IMR-90 (cell line): Measurements from ENCODE around the gene PPP3CA. TPM values are rescaled to one million over a fixed set of nuclear protein-coding genes. Genes with fewer than 3 reads are reported as not detected.

Experiments
- ATAC-seq: fragments of 200-7000 bp; cut with Tn5 transposase; 2 replicates; pipeline ENCODE4 v1.9.1; 2020; ENCODE audit warnings: low read depth, mild to moderate bottlenecking, moderate library complexity
- BruUV-seq: library from RNA; stranded (reverse); fragments of 400-500 nt; replicated peaks from 2 replicates; lab custom pipeline; 2021; lab: Mats Ljungman, UMichigan
- CTCF ChIA-PET: fragments of 300-600 bp; formaldehyde crosslinking; extraction: SDS; loops from one replicate; lab custom pipeline; 2021; ENCODE audit warnings: antibody characterized with exemption; lab: Yijun Ruan, JAX
- POLR2A ChIA-PET: fragments of 300-600 bp; sonication (Branson Sonifier 250); formaldehyde crosslinking; loops from one replicate; lab custom pipeline; 2022; ENCODE audit warnings: antibody characterized with exemption; ENCODE audit not compliant: unreplicated experiment; lab: Charles Lee
- DNase-seq: peaks from one replicate; pipeline ENCODE4 v3.0.0; 2013
- H2AFZ ChIP-seq: replicated peaks from 2 replicates; pipeline ENCODE3; 2013; ENCODE audit warnings: low read length, mild to moderate bottlenecking; ENCODE audit not compliant: poor library complexity
- H2AK5ac ChIP-seq: 2 replicates; pipeline ENCODE4 v1.6.1; 2013; ENCODE audit warnings: low read depth, low read length, inconsistent platforms
- H2AK9ac ChIP-seq: replicated peaks from 2 replicates; pipeline ENCODE3; 2013; ENCODE audit warnings: mild to moderate bottlenecking, low read depth, low read length, moderate library complexity; ENCODE audit not compliant: poor library complexity
- H2BK120ac ChIP-seq: 2 replicates; pipeline ENCODE4 v1.6.1; 2013; ENCODE audit warnings: low read depth, low read length, inconsistent platforms
- H2BK15ac ChIP-seq: 3 replicates; pipeline ENCODE4 v1.6.1; 2013; ENCODE audit warnings: low read depth, low read length, inconsistent platforms
- H2BK20ac ChIP-seq: 2 replicates; pipeline ENCODE4 v1.6.1; 2013; ENCODE audit warnings: low read depth, mild to moderate bottlenecking, inconsistent platforms, low read length, moderate library complexity
- H2BK5ac ChIP-seq: 2 replicates; pipeline ENCODE4 v1.6.1; 2013; ENCODE audit warnings: mild to moderate bottlenecking, low read depth, low read length, inconsistent platforms; ENCODE audit not compliant: poor library complexity, severe bottlenecking
- H3K14ac ChIP-seq: replicated peaks from 2 replicates; pipeline ENCODE4 v1.6.1; 2013; ENCODE audit warnings: low read depth, low read length, inconsistent platforms
- H3K18ac ChIP-seq: 2 replicates; pipeline ENCODE4 v1.6.1; 2013; ENCODE audit warnings: low read depth, low read length, control low read depth
- H3K23ac ChIP-seq: 2 replicates; pipeline ENCODE4 v1.6.1; 2013; ENCODE audit warnings: low read depth, low read length, inconsistent platforms
- H3K27ac ChIP-seq: 2 replicates; pipeline ENCODE4 v1.5.1; 2013; ENCODE audit warnings: mild to moderate bottlenecking, control low read depth, low read length; ENCODE audit not compliant: insufficient read depth
- H3K27me3 ChIP-seq: 2 replicates; pipeline ENCODE4 v1.6.1; 2013; ENCODE audit warnings: low read length; ENCODE audit not compliant: control insufficient read depth, insufficient read depth
- H3K36me3 ChIP-seq: 2 replicates; pipeline ENCODE4 v1.6.1; 2013; ENCODE audit warnings: low read length, mixed read lengths; ENCODE audit not compliant: control insufficient read depth, insufficient read depth
- H3K4ac ChIP-seq: 2 replicates; pipeline ENCODE4 v1.6.1; 2013; ENCODE audit warnings: low read depth, low read length, inconsistent platforms
- H3K4me1 ChIP-seq: 2 replicates; pipeline ENCODE4 v1.6.1; 2013; ENCODE audit warnings: low read length, mixed read lengths; ENCODE audit not compliant: control insufficient read depth, insufficient read depth
- H3K4me2 ChIP-seq: 2 replicates; pipeline ENCODE4 v1.6.1; 2013; ENCODE audit warnings: low read depth, mild to moderate bottlenecking, control low read depth, low read length, moderate library complexity
- H3K4me3 ChIP-seq: 2 replicates; pipeline ENCODE4 v1.5.1; 2013; ENCODE audit warnings: low read depth, mild to moderate bottlenecking, control low read depth, low read length, moderate library complexity; ENCODE audit not compliant: insufficient read depth
- H3K56ac ChIP-seq: 2 replicates; pipeline ENCODE4 v1.6.1; 2013; ENCODE audit warnings: low read length, inconsistent platforms; ENCODE audit not compliant: insufficient read depth; ENCODE audit errors: extremely low read depth
- H3K79me1 ChIP-seq, 2 experiments: 2 replicates each; pipeline ENCODE4 v1.6.1; 2013; ENCODE audit warnings: low read length in 2 of 2, inconsistent platforms in 1 of 2, low read depth in 1 of 2
- H3K9ac ChIP-seq: 2 replicates; pipeline ENCODE4 v1.6.1; 2013; ENCODE audit warnings: low read depth, low read length, control low read depth
- H3K9me1 ChIP-seq: 2 replicates; pipeline ENCODE4 v1.6.1; 2013; ENCODE audit warnings: low read length, inconsistent platforms; ENCODE audit not compliant: insufficient read depth
- H3K9me3 ChIP-seq: 2 replicates; pipeline ENCODE4 v1.6.1; 2013; ENCODE audit warnings: low read length; ENCODE audit not compliant: control insufficient read depth, insufficient read depth
- H4K20me1 ChIP-seq: 2 replicates; pipeline ENCODE4 v1.6.1; 2013; ENCODE audit warnings: low read length, inconsistent platforms; ENCODE audit not compliant: insufficient read depth
- H4K5ac ChIP-seq: 2 replicates; pipeline ENCODE4 v1.6.1; 2013; ENCODE audit warnings: mild to moderate bottlenecking, low read depth, low read length, control low read depth
- H4K8ac ChIP-seq, 2 experiments: 2 replicates each; pipeline ENCODE4 v1.6.1; 2013; ENCODE audit warnings: low read depth in 2 of 2, low read length in 2 of 2, control low read depth in 1 of 2, inconsistent platforms in 1 of 2
- H4K91ac ChIP-seq: 2 replicates; pipeline ENCODE4 v1.6.1; 2013; ENCODE audit warnings: low read depth, low read length, inconsistent platforms; ENCODE audit not compliant: insufficient read depth
- BHLHE40 ChIP-seq: fragments of 150-350 bp; IDR thresholded peaks from 2 replicates; pipeline ENCODE4 v1.6.1; 2016; ENCODE audit warnings: mild to moderate bottlenecking, low read depth, low read length
- CEBPB ChIP-seq: IDR thresholded peaks from 2 replicates; pipeline ENCODE4 v1.6.1; 2012; ENCODE audit warnings: low read depth, low read length, improper control_type of control experiment
- CHD1 ChIP-seq: IDR thresholded peaks from 2 replicates; pipeline ENCODE4 v1.6.1; 2012; ENCODE audit warnings: low read depth, low read length, improper control_type of control experiment
- CTCF ChIP-seq: conservative IDR thresholded peaks from 2 replicates; pipeline ENCODE4 v1.5.1; 2012; ENCODE audit warnings: mild to moderate bottlenecking, low read depth, low read length, improper control_type of control experiment
- ELK1 ChIP-seq: fragments of 150-350 bp; IDR thresholded peaks from 2 replicates; pipeline ENCODE4 v1.6.1; 2016; ENCODE audit warnings: low read depth, mild to moderate bottlenecking, low read length, moderate library complexity, borderline replicate concordance
- FOS ChIP-seq: fragments of 150-350 bp; IDR thresholded peaks from 2 replicates; pipeline ENCODE4 v1.6.1; 2016; ENCODE audit warnings: low read depth, low read length
- MAFK ChIP-seq: IDR thresholded peaks from 2 replicates; pipeline ENCODE4 v1.6.1; 2012; ENCODE audit warnings: low read depth, low read length, improper control_type of control experiment
- MAZ ChIP-seq: IDR thresholded peaks from 2 replicates; pipeline ENCODE4 v1.6.1; 2012; ENCODE audit warnings: low read depth, mild to moderate bottlenecking, low read length, improper control_type of control experiment, moderate library complexity, borderline replicate concordance
- MXI1 ChIP-seq: IDR thresholded peaks from 2 replicates; pipeline ENCODE4 v1.6.1; 2012; ENCODE audit warnings: low read depth, mild to moderate bottlenecking, low read length, moderate library complexity, borderline replicate concordance
- NFE2L2 ChIP-seq: fragments of 150-350 bp; IDR thresholded peaks from 2 replicates; pipeline ENCODE4 v1.6.1; 2016; ENCODE audit warnings: low read depth, mild to moderate bottlenecking, low read length
- POLR2A ChIP-seq: IDR thresholded peaks from 2 replicates; pipeline ENCODE4 v1.6.1; 2012; ENCODE audit warnings: mild to moderate bottlenecking, low read depth, low read length
- RAD21 ChIP-seq: IDR thresholded peaks from 2 replicates; pipeline ENCODE4 v1.6.1; 2012; ENCODE audit warnings: low read length, improper control_type of control experiment
- RCOR1 ChIP-seq: IDR thresholded peaks from 2 replicates; pipeline ENCODE4 v1.6.1; 2012; ENCODE audit warnings: mild to moderate bottlenecking, low read length, improper control_type of control experiment; ENCODE audit not compliant: insufficient replicate concordance
- RFX5 ChIP-seq: IDR thresholded peaks from 2 replicates; pipeline ENCODE4 v1.8.0; 2012; ENCODE audit warnings: low read depth, mild to moderate bottlenecking, low read length, moderate library complexity
- SMC3 ChIP-seq: fragments of 150-350 bp; IDR thresholded peaks from 2 replicates; pipeline ENCODE4 v1.6.1; 2016; ENCODE audit warnings: low read depth, mild to moderate bottlenecking, antibody characterized with exemption, low read length, moderate library complexity
- USF2 ChIP-seq: fragments of 150-350 bp; IDR thresholded peaks from 2 replicates; pipeline ENCODE4 v1.6.1; 2017; ENCODE audit warnings: mild to moderate bottlenecking, antibody characterized with exemption, low read length, low read depth
- WGBS, 2 experiments: methylation state at CpG; one replicate each; pipeline versions ENCODE4 v1.1.5 to v1.1.7; 2013; ENCODE audit warnings: missing lambda C conversion rate in 2 of 2; ENCODE audit not compliant: insufficient read length in 1 of 2; ENCODE audit errors: extremely low coverage in 2 of 2; 5-methylcytosine and 5-hydroxymethylcytosine counted together
- dilution Hi-C: fragments of 300-500 bp; cut with HindIII; formaldehyde crosslinking; loops from one replicate; pipeline ENCODE4 v1.14.3; 2018; ENCODE audit warnings: low sequenced_read_pairs; ENCODE audit not compliant: unreplicated experiment
- in situ Hi-C: fragments of 300-500 bp; cut with MboI; formaldehyde crosslinking; loops from 3 replicates; pipeline ENCODE4 v1.14.3; 2019; ENCODE audit warnings: low sequenced_read_pairs, inconsistent platforms, mixed read lengths
- intact Hi-C: fragments of 100-400 bp; cut with micrococcal nuclease; formaldehyde crosslinking; loops from 2 replicates; pipeline ENCODE4 v1.10.0; 2022
- polyA plus RNA-seq, 3 experiments: library from polyadenylated mRNA; depleted of rRNA; stranded (reverse); fragments of >200 nt; gene quantifications; 2 replicates each; pipeline ENCODE4 v1.2.3, GENCODE V29; 2012; ENCODE audit warnings: low replicate concordance in 1 of 3
- total RNA-seq: library from RNA; depleted of rRNA; stranded (reverse); fragments of >200 nt; gene quantifications from 2 replicates; pipeline ENCODE4 v1.2.3, GENCODE V29; 2012

The PPP3CA gene
- total and polyA plus RNA-seq, 2 of the 4 experiments (the other 2 are of a cell fraction): 14.5 to 48.6 TPM

DNA sequence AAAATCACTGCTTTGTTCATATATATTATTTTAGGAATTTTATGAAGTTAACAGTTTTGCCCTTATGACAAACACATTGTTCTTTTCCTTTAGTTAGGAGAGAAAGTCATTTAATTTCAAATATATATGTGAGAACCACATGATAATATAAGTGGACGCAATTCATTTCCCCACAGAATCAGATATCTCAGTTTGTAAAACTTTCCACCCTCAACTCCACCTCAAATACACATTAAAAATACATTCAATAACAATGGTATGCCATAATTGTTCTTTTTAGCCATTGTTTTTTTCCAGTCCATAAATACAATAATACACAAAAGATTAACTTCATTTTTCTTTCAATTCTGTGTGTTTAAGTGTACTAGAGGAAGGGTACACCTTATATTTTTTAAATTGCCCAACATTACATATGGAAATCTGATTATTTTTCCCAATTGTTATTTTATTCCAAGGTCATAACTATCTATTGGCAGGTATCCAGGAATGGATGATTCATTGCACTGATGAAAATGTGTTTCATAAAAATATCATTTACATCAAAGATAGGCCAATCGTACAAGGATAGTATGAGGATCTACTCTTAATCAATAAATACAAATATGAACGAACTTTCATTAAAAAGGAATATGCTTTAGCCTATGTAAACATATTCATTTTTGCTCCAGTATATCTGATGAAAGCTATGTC, 125.0 kb downstream of the PPP3CA start:
- ATAC-seq: no peak
- no CpG with 5 or more reads among the region's 3 CpGs for WGBS, 2 experiments

More for the DNA sequence above, 125.0 kb downstream of the PPP3CA start:
- in situ Hi-C loops (no loop called here), intact Hi-C loops (no loop called here), dilution Hi-C loops (no loop called here)
- H4K91ac ChIP-seq: no peak overlapping the region
- peaks cover 4% of the 10 kb centered on the region for H3K9me1 ChIP-seq
- no peak overlapping the region for H2BK5ac ChIP-seq
- no peaks in the 10 kb centered on the region for H3K9me3 ChIP-seq
- H4K20me1 ChIP-seq: peaks cover 4% of the 10 kb centered on the region; the same call in 1 of the 2 replicates
- no peak overlapping the region for H2BK20ac ChIP-seq
- H3K23ac ChIP-seq: no peak overlapping the region
- peak; percentile 14 for DNase-seq
- H3K27me3 ChIP-seq: no peaks in the 10 kb centered on the region
- no peak overlapping the region for H2AK5ac ChIP-seq
- no peak overlapping the region for H3K9ac ChIP-seq
- H3K27ac ChIP-seq: no peak overlapping the region
- no peak overlapping the region for H2AFZ ChIP-seq
- no peaks in the 10 kb centered on the region for H3K36me3 ChIP-seq
- no peak overlapping the region for H3K4ac ChIP-seq
- H3K4me1 ChIP-seq: peaks cover 5% of the 10 kb centered on the region
- POLR2A ChIA-PET: no interaction called here
- H4K5ac ChIP-seq: no peak overlapping the region
- no peak overlapping the region for H3K56ac ChIP-seq
- CTCF ChIA-PET: no interaction called here
- no peak overlapping the region for H3K18ac ChIP-seq
- H3K14ac ChIP-seq: no peak overlapping the region
- no peak overlapping the region for H2AK9ac ChIP-seq
- no peak for TF ChIP-seq BHLHE40
- TF ChIP-seq SMC3: no peak
- TF ChIP-seq FOS: no peak
- no peak for TF ChIP-seq MXI1
- TF ChIP-seq RFX5: no peak
- no peak for TF ChIP-seq MAZ
- TF ChIP-seq USF2: no peak
- TF ChIP-seq RCOR1: no peak
- TF ChIP-seq ELK1: no peak
- TF ChIP-seq CEBPB: no peak
- no peak for TF ChIP-seq RAD21
- TF ChIP-seq CHD1: no peak
- TF ChIP-seq CTCF: no peak
- no peak for TF ChIP-seq MAFK
- no peak for TF ChIP-seq NFE2L2
- no peak for TF ChIP-seq POLR2A
- H4K8ac ChIP-seq: no peak overlapping the region
- no TSS peak for BruUV-seq
- H3K79me1 ChIP-seq: peaks cover 18 to 28% of the 10 kb centered on the region in 2 experiments
- no peak overlapping the region for H2BK120ac ChIP-seq
- H3K4me2 ChIP-seq: no peak overlapping the region
- H2BK15ac ChIP-seq: no peak overlapping the region
- no peak overlapping the region for H3K4me3 ChIP-seq
